Neural cell (in vitro differentiated cells): ENCODE data around the gene RNF4.

Experiments
- CTCF ChIP-seq: fragments of 450-650 bp; IDR thresholded peaks from 2 replicates; pipeline ENCODE4 v1.5.1; 2014; ENCODE audit warnings: antibody characterized with exemption, mild to moderate bottlenecking, moderate library complexity; ENCODE audit not compliant: poor library complexity, severe bottlenecking
- EP300 ChIP-seq: fragments of 450-650 bp; conservative IDR thresholded peaks from 2 replicates; pipeline ENCODE4 v1.6.1; 2014; ENCODE audit warnings: antibody characterized with exemption, mild to moderate bottlenecking, moderate library complexity; ENCODE audit not compliant: poor library complexity, severe bottlenecking
- EZH2 ChIP-seq: fragments of 200-600, 300-800 bp; shearing (Covaris generic), sonication (generic); IDR thresholded peaks from 2 replicates; pipeline ENCODE4 v1.6.1; 2014; ENCODE audit warnings: antibody characterized with exemption, low read length, borderline replicate concordance, mild to moderate bottlenecking; ENCODE audit not compliant: insufficient read depth, poor library complexity, severe bottlenecking
- REST ChIP-seq: IDR thresholded peaks from 2 replicates; pipeline ENCODE4 v1.6.1; 2012; ENCODE audit warnings: borderline replicate concordance
- SMC3 ChIP-seq: fragments of 450-650 bp; conservative IDR thresholded peaks from 2 replicates; pipeline ENCODE4 v1.6.1; 2014; ENCODE audit warnings: antibody characterized with exemption, mild to moderate bottlenecking, moderate library complexity; ENCODE audit not compliant: poor library complexity
- TAF1 ChIP-seq: IDR thresholded peaks from 2 replicates; pipeline ENCODE4 v1.6.1; 2012; ENCODE audit warnings: low read depth

DNA sequence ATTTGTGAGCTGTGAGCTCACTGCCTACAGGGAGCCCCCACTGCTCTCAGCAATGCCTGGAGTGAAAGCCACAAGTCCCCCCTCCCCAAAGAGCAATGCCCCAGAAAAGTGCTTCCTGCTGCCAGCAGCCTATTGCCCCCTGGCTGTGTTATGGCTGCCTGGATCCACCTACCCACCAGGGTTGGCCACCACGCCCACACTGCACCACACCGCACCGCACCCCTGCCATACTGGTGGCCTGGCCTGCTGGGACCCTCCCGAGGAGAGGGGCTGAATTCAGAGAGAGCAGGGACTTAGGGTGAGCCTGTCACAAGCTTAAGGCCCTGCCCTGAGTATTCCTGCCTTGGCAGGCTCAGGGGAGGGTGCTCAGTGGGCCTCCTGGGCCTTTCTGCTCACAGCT is 45.8 kb upstream of the RNF4 start:
- TF ChIP-seq CTCF = no peak
- TF ChIP-seq EP300 = no peak
- no peak for TF ChIP-seq REST
- no peak for TF ChIP-seq SMC3
- TF ChIP-seq TAF1 = no peak
- no peak for TF ChIP-seq EZH2
